ENCODE data around the gene ABR.
A peak's percentile ranks its signal among the peaks of the same experiment; 100 is the strongest.
"Not testable (repeated sequence)": the region's sequence is repeated elsewhere in the genome, so short reads cannot be mapped to it uniquely, and the experiment has no call there.

Gene ABR

DNA sequence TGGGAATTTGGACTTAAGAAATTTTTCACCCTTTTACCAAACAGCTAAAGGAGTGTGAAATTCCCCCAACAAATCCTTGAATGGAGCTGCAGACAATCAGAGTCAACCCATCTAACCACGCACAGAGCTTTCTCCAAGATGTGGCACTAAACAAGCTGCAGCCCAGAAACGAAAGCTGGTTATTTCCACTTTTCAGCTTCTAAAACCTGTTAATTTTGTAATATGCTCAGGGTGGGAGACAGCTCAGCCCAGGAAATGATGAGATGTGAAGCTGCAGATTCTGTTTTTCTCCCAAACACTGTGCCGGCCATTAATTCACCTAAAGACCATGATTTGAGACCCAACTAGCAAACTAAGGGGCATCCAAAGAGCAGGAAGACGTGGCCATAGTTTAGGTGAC lies 33.2 kb upstream of the ABR start:
- Histone ChIP-seq H3K4me1 (peaks cover 15% of the 10 kb centered on the region), H3K4me3 (no peak overlapping the region), H3K36me3 (replicated peaks) (no peaks in the 10 kb centered on the region), H3K9me3 (no peaks in the 10 kb centered on the region), H3K27me3 (ENCODE audit: low read depth) (no peaks in the 10 kb centered on the region)
- no peak for DNase-seq (ENCODE audit: low spot score in 2 of 2)
- in situ Hi-C loops (cut with MboI; ENCODE audit: low sequenced_read_pairs): no loop called here

DNA sequence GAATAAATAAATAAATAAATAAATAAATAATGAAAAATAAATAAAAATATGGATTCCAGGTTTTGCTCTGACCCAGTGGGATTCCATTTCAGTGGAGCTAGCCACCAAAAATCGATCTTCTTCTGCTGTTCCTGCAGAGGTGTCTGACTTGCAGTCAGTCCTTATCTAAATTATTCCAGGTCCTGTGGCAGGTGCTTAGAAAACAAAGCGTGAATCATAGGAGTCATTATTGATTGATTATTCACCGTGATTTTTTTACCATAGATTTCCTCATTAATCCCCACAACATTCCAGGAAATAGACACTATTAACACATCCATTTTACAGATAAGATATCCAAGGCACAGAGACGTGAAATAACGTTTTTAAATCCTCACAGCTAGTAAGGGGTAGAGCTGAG lies 31.5 kb upstream of the ABR start:
- Histone ChIP-seq H3K4me3 (no peak overlapping the region), H3K36me3 (replicated peaks) (no peaks in the 10 kb centered on the region), H3K27me3 (ENCODE audit: low read depth) (no peaks in the 10 kb centered on the region), H3K9me3 (no peaks in the 10 kb centered on the region), H3K4me1 (peaks cover 3% of the 10 kb centered on the region)
- DNase-seq (ENCODE audit: low spot score in 2 of 2): no peak
- in situ Hi-C loops (cut with MboI; ENCODE audit: low sequenced_read_pairs): no loop called here

- no peak overlapping the region for H3K4me3 ChIP-seq
- no peaks in the 10 kb centered on the region for H3K27me3 ChIP-seq (ENCODE audit: low read depth)
- H3K4me1 ChIP-seq: no peaks in the 10 kb centered on the region
- no peaks in the 10 kb centered on the region for H3K9me3 ChIP-seq
- in situ Hi-C loops (cut with MboI; ENCODE audit: low sequenced_read_pairs): no loop called here
- no peaks in the 10 kb centered on the region for H3K36me3 ChIP-seq (replicated peaks)
- no peak for DNase-seq (ENCODE audit: low spot score in 2 of 2)
These were observed 29.2 kb upstream of the ABR start for GRCh38 chr17:1208966-1209365.

DNA sequence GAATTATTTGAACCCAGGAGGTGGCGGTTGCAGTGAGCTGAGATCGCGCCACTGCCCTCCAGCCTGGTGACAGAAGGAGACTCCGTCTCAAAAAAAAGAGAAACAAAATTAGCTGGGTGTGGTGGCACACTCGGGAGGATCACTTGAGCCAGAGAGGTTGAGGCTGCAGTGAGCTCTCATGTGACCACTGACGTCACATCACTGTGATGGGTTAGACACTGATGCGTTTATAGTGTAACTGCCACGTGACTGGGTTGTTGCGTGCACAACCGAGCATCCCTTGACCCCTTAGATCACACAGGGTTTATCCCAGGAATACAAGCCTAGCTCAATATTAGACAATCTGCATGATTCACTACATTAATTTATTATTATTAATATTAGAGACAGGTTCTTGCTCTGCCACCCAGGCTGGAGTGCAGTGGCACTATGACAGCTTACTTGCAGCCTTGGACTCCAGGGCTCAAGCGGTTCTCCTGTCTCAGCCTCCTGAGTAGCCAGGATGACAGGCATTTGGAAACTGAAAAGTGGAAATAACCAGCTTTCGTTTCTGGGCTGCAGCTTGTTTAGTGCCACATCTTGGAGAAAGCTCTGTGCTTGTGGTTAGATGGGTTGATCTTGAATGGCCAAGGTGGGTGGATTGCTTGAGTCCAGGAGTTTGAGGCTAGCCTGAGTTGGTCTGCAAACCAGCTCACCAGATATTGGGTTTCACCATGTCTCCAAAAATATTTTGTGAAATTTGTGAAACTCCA lies 26.4 kb upstream of the ABR start:
- Histone ChIP-seq H3K36me3 (replicated peaks) (no peaks in the 10 kb centered on the region), H3K9me3 (no peaks in the 10 kb centered on the region), H3K4me1 (no peaks in the 10 kb centered on the region), H3K27me3 (ENCODE audit: low read depth) (no peaks in the 10 kb centered on the region), H3K4me3 (no peak overlapping the region)
- in situ Hi-C loops (cut with MboI; ENCODE audit: low sequenced_read_pairs): no loop called here
- no peak for DNase-seq (ENCODE audit: low spot score in 2 of 2)

GRCh38 chr17:1203967-1204291 lies 24.1 kb upstream of the ABR start:
- H3K4me1 ChIP-seq: no peaks in the 10 kb centered on the region
- in situ Hi-C loops (cut with MboI; ENCODE audit: low sequenced_read_pairs): no loop called here
- no peak overlapping the region for H3K4me3 ChIP-seq
- no peaks in the 10 kb centered on the region for H3K27me3 ChIP-seq (ENCODE audit: low read depth)
- no peaks in the 10 kb centered on the region for H3K36me3 ChIP-seq (replicated peaks)
- no peaks in the 10 kb centered on the region for H3K9me3 ChIP-seq
- DNase-seq (ENCODE audit: low spot score in 2 of 2): no peak

DNA sequence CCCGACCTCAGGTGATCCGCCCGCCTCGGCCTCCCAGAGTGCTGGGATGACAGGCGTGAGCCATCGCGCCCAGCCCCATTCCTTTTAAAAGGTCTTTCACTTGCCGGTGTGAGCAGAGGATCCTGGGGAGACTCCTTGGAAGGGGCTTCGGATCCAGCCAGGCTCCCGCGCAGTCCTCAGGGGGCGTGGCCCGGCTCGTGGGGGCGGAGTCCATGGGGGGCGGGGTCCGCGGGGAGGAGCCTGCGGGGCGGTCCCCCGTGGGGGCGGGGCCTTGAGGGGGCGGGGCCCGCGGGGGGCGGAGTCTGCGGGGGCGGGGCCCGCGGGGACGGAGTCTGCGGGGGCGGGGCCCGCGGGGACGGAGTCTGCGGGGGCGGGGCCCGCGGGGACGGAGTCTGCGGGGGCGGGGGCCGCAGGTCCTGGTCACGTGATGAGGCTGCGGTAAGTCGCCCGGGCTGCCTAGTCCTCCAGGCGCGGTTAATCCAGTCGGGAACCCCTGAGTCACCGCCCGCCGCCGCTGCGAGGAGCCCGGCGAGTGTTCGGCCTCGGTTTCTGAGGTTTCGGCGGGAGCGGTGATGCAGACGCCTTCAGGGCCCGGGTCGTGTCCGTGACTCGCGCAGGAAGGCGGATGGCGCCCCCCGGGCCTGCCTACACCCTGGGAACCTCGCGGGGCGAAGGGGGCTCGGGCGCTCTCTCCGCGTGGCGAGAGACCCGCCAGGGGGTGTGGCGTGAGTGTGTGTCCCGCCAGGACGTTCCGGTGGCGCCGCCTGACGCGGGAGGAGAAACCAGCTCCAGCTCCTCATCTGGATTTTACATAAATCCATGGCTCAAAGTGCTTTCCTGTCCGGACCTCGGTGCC lies 23.6 kb upstream of the ABR start:
- no peak overlapping the region for H3K4me3 ChIP-seq
- no peaks in the 10 kb centered on the region for H3K36me3 ChIP-seq (replicated peaks)
- peak in 1 of 2 experiments; percentile 48 for DNase-seq (ENCODE audit: low spot score in 2 of 2)
- no peaks in the 10 kb centered on the region for H3K4me1 ChIP-seq
- in situ Hi-C loops (cut with MboI; ENCODE audit: low sequenced_read_pairs): no loop called here
- H3K9me3 ChIP-seq: no peaks in the 10 kb centered on the region
- H3K27me3 ChIP-seq (ENCODE audit: low read depth): no peaks in the 10 kb centered on the region

DNA sequence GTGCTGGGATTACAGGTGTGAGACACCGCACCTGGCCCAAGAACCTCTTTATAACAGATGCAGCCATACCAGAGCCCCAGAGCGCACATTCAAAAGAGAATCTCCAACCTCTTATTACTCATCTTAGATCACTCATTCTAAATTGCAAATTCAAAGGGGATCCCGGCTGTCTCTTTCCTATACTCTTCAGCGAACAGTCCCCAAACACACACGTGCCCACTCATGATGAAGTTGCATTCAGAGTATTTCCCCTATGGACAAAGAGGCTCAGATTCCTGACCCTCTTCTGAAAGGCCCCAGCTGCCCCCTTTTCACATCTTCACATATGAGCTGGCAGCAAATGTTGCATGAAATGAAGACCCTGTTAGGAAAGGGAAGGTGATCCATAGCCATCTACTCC lies 22.5 kb upstream of the ABR start:
- no peak overlapping the region for H3K4me3 ChIP-seq
- no peaks in the 10 kb centered on the region for H3K4me1 ChIP-seq
- in situ Hi-C loops (cut with MboI; ENCODE audit: low sequenced_read_pairs): no loop called here
- no peak for DNase-seq (ENCODE audit: low spot score in 2 of 2)
- H3K9me3 ChIP-seq: no peaks in the 10 kb centered on the region
- no peaks in the 10 kb centered on the region for H3K36me3 ChIP-seq (replicated peaks)
- H3K27me3 ChIP-seq (ENCODE audit: low read depth): no peaks in the 10 kb centered on the region

- Histone ChIP-seq H3K4me3 (no peak overlapping the region), H3K9me3 (no peaks in the 10 kb centered on the region), H3K27me3 (ENCODE audit: low read depth) (no peaks in the 10 kb centered on the region), H3K4me1 (no peaks in the 10 kb centered on the region), H3K36me3 (replicated peaks) (no peaks in the 10 kb centered on the region)
- no peak for DNase-seq (ENCODE audit: low spot score in 2 of 2)
- in situ Hi-C loops (cut with MboI; ENCODE audit: low sequenced_read_pairs): no loop called here
These were observed 21.4 kb upstream of the ABR start for GRCh38 chr17:1201132-1201702.

DNA sequence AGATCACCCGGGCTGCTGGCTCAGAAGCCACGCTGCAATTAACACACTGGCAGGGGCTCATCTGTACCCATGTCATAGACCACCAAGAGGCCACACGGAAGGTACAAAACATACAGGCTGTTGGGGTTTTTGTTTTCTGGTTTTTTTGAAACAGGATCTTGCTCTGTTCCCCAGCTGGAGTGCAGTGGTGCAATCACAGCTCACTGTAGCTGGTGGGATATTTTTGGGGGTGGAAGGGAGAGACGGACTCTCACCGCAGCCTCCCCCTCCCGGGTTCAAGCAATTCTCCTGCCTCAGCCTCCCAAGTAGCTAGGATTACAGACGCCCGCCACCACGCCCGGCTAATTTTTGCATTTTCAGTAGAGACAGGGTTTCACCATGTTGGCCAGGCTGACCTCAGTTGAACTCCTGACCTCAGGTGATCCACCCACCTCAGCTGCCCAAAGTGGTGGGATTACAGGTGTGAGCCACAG lies 19.5 kb upstream of the ABR start:
- DNase-seq (ENCODE audit: low spot score in 2 of 2); H3K4me1 ChIP-seq; H3K27me3 ChIP-seq (ENCODE audit: low read depth); H3K9me3 ChIP-seq; H3K36me3 ChIP-seq (replicated peaks); in situ Hi-C loops (cut with MboI; ENCODE audit: low sequenced_read_pairs); H3K4me3 ChIP-seq: not testable (repeated sequence)

- Histone ChIP-seq H3K9me3 (no peaks in the 10 kb centered on the region), H3K36me3 (replicated peaks) (no peaks in the 10 kb centered on the region), H3K27me3 (ENCODE audit: low read depth) (no peaks in the 10 kb centered on the region), H3K4me1 (no peaks in the 10 kb centered on the region), H3K4me3 (no peak overlapping the region)
- in situ Hi-C loops (cut with MboI; ENCODE audit: low sequenced_read_pairs): no loop called here
- DNase-seq (ENCODE audit: low spot score in 2 of 2): no peak
These were observed 18.2 kb upstream of the ABR start for GRCh38 chr17:1197781-1198490.

- H3K27me3 ChIP-seq (ENCODE audit: low read depth): no peaks in the 10 kb centered on the region
- H3K4me1 ChIP-seq: no peaks in the 10 kb centered on the region
- H3K9me3 ChIP-seq: no peaks in the 10 kb centered on the region
- in situ Hi-C loops (cut with MboI; ENCODE audit: low sequenced_read_pairs): no loop called here
- no peak for DNase-seq (ENCODE audit: low spot score in 2 of 2)
- H3K4me3 ChIP-seq: no peak overlapping the region
- H3K36me3 ChIP-seq (replicated peaks): no peaks in the 10 kb centered on the region
These were observed 17.6 kb upstream of the ABR start for GRCh38 chr17:1197379-1197778.

DNA sequence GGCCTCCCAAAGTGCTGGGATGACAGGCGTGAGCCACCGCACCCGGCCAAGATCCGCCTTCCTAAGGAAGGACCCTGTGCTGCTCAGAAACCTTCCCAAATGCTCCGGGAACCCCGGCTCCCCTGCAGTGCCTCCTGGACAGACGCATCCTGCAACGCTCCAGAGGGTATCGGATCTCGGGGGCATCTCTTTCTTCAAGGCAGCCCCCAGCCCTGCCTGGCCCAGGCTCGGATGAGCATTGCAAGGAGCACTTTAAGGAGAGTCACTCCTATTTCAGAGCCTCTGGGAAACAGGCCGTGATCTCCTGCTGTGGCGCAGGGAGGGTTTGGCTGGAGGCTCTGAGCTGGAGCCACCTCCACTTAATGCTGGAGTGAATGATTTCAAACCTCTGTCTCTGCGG lies 17.2 kb upstream of the ABR start:
- in situ Hi-C loops (cut with MboI; ENCODE audit: low sequenced_read_pairs): no loop called here
- no peak overlapping the region for H3K4me3 ChIP-seq
- no peak for DNase-seq (ENCODE audit: low spot score in 2 of 2)
- H3K4me1 ChIP-seq: no peaks in the 10 kb centered on the region
- H3K36me3 ChIP-seq (replicated peaks): no peaks in the 10 kb centered on the region
- no peaks in the 10 kb centered on the region for H3K27me3 ChIP-seq (ENCODE audit: low read depth)
- H3K9me3 ChIP-seq: no peaks in the 10 kb centered on the region

GRCh38 chr17:1192911-1193699 lies 13.3 kb upstream of the ABR start:
- no peaks in the 10 kb centered on the region for H3K27me3 ChIP-seq (ENCODE audit: low read depth)
- no peaks in the 10 kb centered on the region for H3K9me3 ChIP-seq
- in situ Hi-C loops (cut with MboI; ENCODE audit: low sequenced_read_pairs): no loop called here
- H3K4me3 ChIP-seq: no peak overlapping the region
- no peak for DNase-seq (ENCODE audit: low spot score in 2 of 2)
- H3K36me3 ChIP-seq (replicated peaks): no peaks in the 10 kb centered on the region; the same call in 1 of the 2 replicates
- no peaks in the 10 kb centered on the region for H3K4me1 ChIP-seq

Measured in HAP-1 (cell line).